Activated CD4-positive, alpha-beta T cell treated with anti-CD3 and anti-CD28 coated beads, Interleukin-2, Interleukin-6, amounts not matched to agents 100 ng/mL and 50 ng/mL, durations not matched to agents 16 hours and 8 hours (primary cell): ENCODE results near the gene SEPTIN14.
"Not testable (repeated sequence)": the region's sequence is repeated elsewhere in the genome, so short reads cannot be mapped to it uniquely, and the experiment has no call there.

Source experiments
- DNase-seq: peaks from one replicate; pipeline ENCODE4 v3.0.0-alpha.2; 2020

Gene SEPTIN14

GRCh38 chr7:55778631-55779030, 83.9 kb downstream of the SEPTIN14 start:
- no peak for DNase-seq

- no peak for DNase-seq
Measured at GRCh38 chr7:55776196-55776595, 86.4 kb downstream of the SEPTIN14 start.

- DNase-seq, result no peak
Measured at GRCh38 chr7:55775051-55775420, 87.5 kb downstream of the SEPTIN14 start.

GRCh38 chr7:55774327-55775050, 88.1 kb downstream of the SEPTIN14 start:
- no peak for DNase-seq

GRCh38 chr7:55770778-55771177, 91.8 kb downstream of the SEPTIN14 start:
- no peak for DNase-seq

- not testable (repeated sequence) for DNase-seq
Measured at GRCh38 chr7:55753274-55753862, 109.2 kb downstream of the SEPTIN14 start.

GRCh38 chr7:55744706-55745105, 117.8 kb downstream of the SEPTIN14 start:
- not testable (repeated sequence) for DNase-seq
